ENCODE data around the gene TAB3. TPM values are rescaled to one million over a fixed set of nuclear protein-coding genes. Genes with fewer than 3 reads are reported as not detected.

TAB3 gene, protein sequence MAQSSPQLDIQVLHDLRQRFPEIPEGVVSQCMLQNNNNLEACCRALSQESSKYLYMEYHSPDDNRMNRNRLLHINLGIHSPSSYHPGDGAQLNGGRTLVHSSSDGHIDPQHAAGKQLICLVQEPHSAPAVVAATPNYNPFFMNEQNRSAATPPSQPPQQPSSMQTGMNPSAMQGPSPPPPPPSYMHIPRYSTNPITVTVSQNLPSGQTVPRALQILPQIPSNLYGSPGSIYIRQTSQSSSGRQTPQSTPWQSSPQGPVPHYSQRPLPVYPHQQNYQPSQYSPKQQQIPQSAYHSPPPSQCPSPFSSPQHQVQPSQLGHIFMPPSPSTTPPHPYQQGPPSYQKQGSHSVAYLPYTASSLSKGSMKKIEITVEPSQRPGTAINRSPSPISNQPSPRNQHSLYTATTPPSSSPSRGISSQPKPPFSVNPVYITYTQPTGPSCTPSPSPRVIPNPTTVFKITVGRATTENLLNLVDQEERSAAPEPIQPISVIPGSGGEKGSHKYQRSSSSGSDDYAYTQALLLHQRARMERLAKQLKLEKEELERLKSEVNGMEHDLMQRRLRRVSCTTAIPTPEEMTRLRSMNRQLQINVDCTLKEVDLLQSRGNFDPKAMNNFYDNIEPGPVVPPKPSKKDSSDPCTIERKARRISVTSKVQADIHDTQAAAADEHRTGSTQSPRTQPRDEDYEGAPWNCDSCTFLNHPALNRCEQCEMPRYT
- total RNA-seq (10 to 100 TPM; 16.6 to 19.0 TPM), polyA plus RNA-seq (ENCODE audit: insufficient read length in 2 of 2) (10 to 100 TPM; 28.1 to 35.8 TPM)
- long read RNA-seq, donor 1, full-length matches to known transcripts, result 6 of 6 reads
- long read RNA-seq, donor 1, partial matches to known transcripts, result 0 of 6 reads
- long read RNA-seq, donor 1, other reads (novel, unspliced or antisense), result 0 of 6 reads
- long read RNA-seq, donor 2, partial matches to known transcripts, result 0 of 1 reads
- long read RNA-seq, donor 2, other reads (novel, unspliced or antisense), result 0 of 1 reads
- long read RNA-seq, donor 3, partial matches to known transcripts, result 8 of 11 reads
- long read RNA-seq, donor 3, other reads (novel, unspliced or antisense), result 0 of 11 reads
- long read RNA-seq, donor 4, partial matches to known transcripts, result 7 of 8 reads
- long read RNA-seq, donor 4, other reads (novel, unspliced or antisense), result 0 of 8 reads

DNA sequence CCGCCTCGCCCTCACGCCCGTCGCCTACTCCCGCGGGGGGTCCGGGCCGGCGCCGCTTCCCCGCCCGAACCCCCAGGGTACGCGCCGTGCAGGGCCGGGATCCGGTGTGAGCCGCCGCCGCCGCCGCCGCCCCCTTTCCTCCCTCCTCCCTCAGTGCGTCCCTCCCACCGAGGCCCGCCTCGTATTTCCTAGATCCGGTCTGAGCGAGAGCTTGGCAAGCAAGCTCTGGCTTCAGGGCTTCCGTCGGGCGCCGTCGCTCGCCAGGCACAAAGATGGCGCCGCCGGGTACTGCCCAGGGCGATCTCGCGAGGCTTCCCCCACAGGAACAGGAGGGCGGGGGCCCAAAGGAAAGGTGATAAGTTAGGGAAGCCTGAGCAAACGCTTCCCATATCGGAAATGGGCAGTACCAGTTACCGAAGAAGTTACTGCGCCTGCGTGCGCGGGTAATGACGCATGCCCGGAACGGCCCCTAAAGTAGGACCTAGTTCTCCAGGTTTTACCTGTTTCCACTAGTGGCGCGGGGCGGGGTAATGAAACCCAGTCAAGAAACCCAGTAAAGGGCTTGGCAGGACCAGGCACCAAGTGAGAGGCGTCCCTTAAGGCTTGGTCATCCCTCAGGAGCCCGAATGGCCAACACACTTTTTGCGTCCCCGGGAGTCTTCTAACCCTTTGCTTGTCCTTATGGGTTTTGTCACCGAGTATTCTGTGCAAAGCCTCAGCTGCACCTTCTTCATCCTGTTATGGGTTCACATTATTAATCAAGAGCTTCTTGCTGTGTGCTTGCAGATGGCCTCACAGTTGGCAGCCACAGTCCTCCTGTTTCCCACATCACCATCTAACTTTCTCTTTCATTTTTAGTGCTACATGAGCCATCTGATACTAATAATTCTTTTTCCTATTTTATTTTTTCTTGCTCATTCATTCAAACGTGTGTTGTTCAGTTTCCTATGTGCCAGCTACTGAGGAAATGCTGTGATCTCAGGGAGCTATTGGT is at the start of gene TAB3:
Gene TAB3, minus strand, starts transcription at position 108 of the 994 bp plus-strand sequence. CDS start 29,666 bp downstream, outside the sequence.
- no peaks in the 10 kb centered on the region for H3K27me3 ChIP-seq (ENCODE audit: control insufficient read depth, insufficient read depth, low read length)
- H3K4me3 ChIP-seq (ENCODE audit: low read depth, low read length), result peak within 1 kb of the TSS; percentile 75
- H3K27ac ChIP-seq (ENCODE audit: low read depth, low read length), result peak within 1 kb of the TSS; percentile 83
- DNase-seq (ENCODE audit: low read depth in 4 of 6, low spot score in 6 of 6), result peak; percentile 61 to 98 (median 83)
- H3K9me3 ChIP-seq (ENCODE audit: control insufficient read depth, insufficient read depth, low read length), result no peaks in the 10 kb centered on the region
- H3K36me3 ChIP-seq (ENCODE audit: control insufficient read depth, insufficient read depth, low read length), result no peaks in the 10 kb centered on the region
- WGBS (ENCODE audit: insufficient coverage), result 14% methylated on average over 61 of the region's 62 CpGs
- H3K4me1 ChIP-seq (ENCODE audit: control insufficient read depth, insufficient read depth, low read length), result no peaks in the 10 kb centered on the region

DNA sequence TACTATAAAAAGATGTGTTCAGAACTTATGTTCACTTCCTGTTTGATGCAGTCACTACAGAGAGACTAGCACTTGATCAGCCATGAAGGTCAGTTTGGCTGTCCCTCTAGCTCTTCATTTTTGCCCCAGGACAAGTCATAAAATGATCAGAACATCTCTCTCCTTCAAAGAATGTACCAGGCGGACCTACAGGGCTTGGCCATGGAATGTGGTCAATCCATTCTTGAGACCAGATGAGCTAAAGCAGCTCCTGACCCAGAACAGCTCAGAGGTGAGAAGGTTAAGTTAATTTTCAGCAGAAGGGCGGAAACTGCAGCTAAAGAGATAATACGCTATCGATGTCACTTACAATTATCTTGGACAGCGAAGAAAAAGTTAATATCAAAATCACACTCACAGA is 49.2 kb upstream of the TAB3 start:
- Histone ChIP-seq H3K4me3 (ENCODE audit: low read depth, low read length) (no peak overlapping the region), H3K27me3 (ENCODE audit: control insufficient read depth, insufficient read depth, low read length) (no peaks in the 10 kb centered on the region), H3K27ac (ENCODE audit: low read depth, low read length) (no peak overlapping the region), H3K4me1 (ENCODE audit: control insufficient read depth, insufficient read depth, low read length) (no peaks in the 10 kb centered on the region), H3K36me3 (ENCODE audit: control insufficient read depth, insufficient read depth, low read length) (no peaks in the 10 kb centered on the region), H3K9me3 (ENCODE audit: control insufficient read depth, insufficient read depth, low read length) (no peaks in the 10 kb centered on the region)
- 67% methylated on average over 1 of the region's 5 CpGs for WGBS (ENCODE audit: insufficient coverage)
- no peak for DNase-seq (ENCODE audit: low read depth in 4 of 6, low spot score in 6 of 6)

DNA sequence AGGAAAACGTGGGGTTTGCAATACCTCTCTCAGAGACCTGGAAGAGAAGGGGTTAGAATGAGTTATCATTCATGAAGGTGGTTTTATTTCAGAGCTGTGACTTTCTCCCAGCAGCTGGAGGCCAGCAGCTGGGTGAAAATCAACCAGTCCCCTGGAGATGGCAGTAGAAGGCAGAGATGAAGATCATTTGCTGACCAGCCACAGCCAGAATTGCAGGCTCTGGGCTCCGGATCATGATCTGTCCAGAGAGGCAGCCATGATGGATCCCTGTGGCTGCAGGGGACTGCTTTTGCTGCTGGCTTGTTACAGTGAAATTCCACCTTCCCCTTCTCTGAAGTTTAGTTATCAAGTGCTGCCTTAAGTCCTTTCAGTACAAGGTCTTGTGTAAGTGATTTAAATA is 46.9 kb upstream of the TAB3 start:
- WGBS (ENCODE audit: insufficient coverage), result 29% methylated on average over 2 of the region's 2 CpGs
- Histone ChIP-seq H3K4me1 (ENCODE audit: control insufficient read depth, insufficient read depth, low read length) (no peaks in the 10 kb centered on the region), H3K27me3 (ENCODE audit: control insufficient read depth, insufficient read depth, low read length) (no peaks in the 10 kb centered on the region), H3K4me3 (ENCODE audit: low read depth, low read length) (no peak overlapping the region), H3K27ac (ENCODE audit: low read depth, low read length) (no peak overlapping the region), H3K9me3 (ENCODE audit: control insufficient read depth, insufficient read depth, low read length) (no peaks in the 10 kb centered on the region), H3K36me3 (ENCODE audit: control insufficient read depth, insufficient read depth, low read length) (no peaks in the 10 kb centered on the region)
- peak in 1 of 6 donors; percentile 16 for DNase-seq (ENCODE audit: low read depth in 4 of 6, low spot score in 6 of 6)

DNA sequence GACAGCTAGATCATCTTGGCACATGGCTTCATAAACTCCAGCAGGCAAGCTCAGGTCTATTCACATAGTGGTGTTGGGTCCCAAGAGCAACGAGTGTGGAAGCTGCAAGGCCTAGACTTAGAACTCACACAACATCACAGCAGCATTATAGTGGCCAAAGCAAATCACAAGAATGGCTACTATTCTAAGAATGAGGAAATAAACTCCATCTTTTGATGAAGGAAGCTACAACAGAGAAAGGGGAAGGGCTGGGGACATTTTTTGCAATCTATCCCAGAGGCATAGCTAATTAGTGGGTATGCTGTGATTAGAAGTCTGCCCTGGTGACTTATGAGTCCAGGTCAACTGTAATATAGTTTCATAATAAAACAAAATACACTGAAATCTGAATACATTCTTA is 42.9 kb upstream of the TAB3 start:
- no peaks in the 10 kb centered on the region for H3K36me3 ChIP-seq (ENCODE audit: control insufficient read depth, insufficient read depth, low read length)
- no peak for DNase-seq (ENCODE audit: low read depth in 4 of 6, low spot score in 6 of 6)
- H3K9me3 ChIP-seq (ENCODE audit: control insufficient read depth, insufficient read depth, low read length), result no peaks in the 10 kb centered on the region
- no CpG with 5 or more reads among the region's 1 CpG for WGBS (ENCODE audit: insufficient coverage)
- no peak overlapping the region for H3K4me3 ChIP-seq (ENCODE audit: low read depth, low read length)
- H3K4me1 ChIP-seq (ENCODE audit: control insufficient read depth, insufficient read depth, low read length), result no peaks in the 10 kb centered on the region
- H3K27me3 ChIP-seq (ENCODE audit: control insufficient read depth, insufficient read depth, low read length), result no peaks in the 10 kb centered on the region
- no peak overlapping the region for H3K27ac ChIP-seq (ENCODE audit: low read depth, low read length)

DNA sequence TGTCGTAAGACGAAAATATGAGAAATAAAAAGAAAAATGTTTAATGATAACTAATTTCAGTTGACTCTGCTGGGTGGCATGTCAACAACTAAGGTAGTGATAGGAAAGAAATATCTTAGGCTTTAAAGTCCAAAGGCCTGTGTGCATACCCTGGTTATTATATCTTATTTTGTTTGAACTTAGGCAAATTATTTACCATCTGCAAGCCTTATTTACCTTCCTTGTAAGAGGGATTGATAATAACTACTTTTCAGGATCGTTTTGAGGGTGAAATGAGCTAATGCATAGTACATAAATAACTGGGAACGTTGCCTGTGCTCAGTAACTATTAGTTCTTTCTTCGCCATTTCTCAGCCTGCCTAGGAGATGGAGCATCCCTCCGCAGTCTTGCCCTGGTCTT is 41.6 kb upstream of the TAB3 start:
- no peak overlapping the region for H3K27ac ChIP-seq (ENCODE audit: low read depth, low read length)
- H3K36me3 ChIP-seq (ENCODE audit: control insufficient read depth, insufficient read depth, low read length), result no peaks in the 10 kb centered on the region
- no peak for DNase-seq (ENCODE audit: low read depth in 4 of 6, low spot score in 6 of 6)
- 79% methylated on average over 2 of the region's 6 CpGs for WGBS (ENCODE audit: insufficient coverage)
- no peak overlapping the region for H3K4me3 ChIP-seq (ENCODE audit: low read depth, low read length)
- no peaks in the 10 kb centered on the region for H3K27me3 ChIP-seq (ENCODE audit: control insufficient read depth, insufficient read depth, low read length)
- no peaks in the 10 kb centered on the region for H3K4me1 ChIP-seq (ENCODE audit: control insufficient read depth, insufficient read depth, low read length)
- no peaks in the 10 kb centered on the region for H3K9me3 ChIP-seq (ENCODE audit: control insufficient read depth, insufficient read depth, low read length)

DNA sequence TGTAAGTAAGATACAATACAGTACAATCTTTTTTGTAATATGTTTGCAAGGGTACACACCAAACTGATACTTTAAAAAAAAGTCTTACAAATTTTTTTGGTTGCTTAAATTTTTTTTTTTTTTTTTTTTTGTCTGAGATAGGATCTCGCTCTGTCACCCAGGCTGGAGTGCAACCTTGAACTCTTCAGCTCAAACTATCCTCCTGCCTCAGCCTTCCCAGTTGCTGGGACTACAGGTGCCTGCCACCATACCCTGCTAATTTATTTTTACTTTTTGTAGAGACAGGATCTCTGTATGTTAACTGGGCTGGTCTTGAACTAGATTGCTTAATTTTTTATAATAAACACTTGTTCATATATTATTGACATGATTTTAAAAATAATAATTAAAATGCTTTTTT is 41.1 kb upstream of the TAB3 start:
- Histone ChIP-seq H3K36me3 (ENCODE audit: control insufficient read depth, insufficient read depth, low read length) (no peaks in the 10 kb centered on the region), H3K27me3 (ENCODE audit: control insufficient read depth, insufficient read depth, low read length) (no peaks in the 10 kb centered on the region), H3K4me3 (ENCODE audit: low read depth, low read length) (no peak overlapping the region), H3K9me3 (ENCODE audit: control insufficient read depth, insufficient read depth, low read length) (no peaks in the 10 kb centered on the region), H3K4me1 (ENCODE audit: control insufficient read depth, insufficient read depth, low read length) (no peaks in the 10 kb centered on the region), H3K27ac (ENCODE audit: low read depth, low read length) (no peak overlapping the region)
- DNase-seq (ENCODE audit: low read depth in 4 of 6, low spot score in 6 of 6), result no peak
- WGBS (ENCODE audit: insufficient coverage), result no CpG with 5 or more reads among the region's 1 CpG

DNA sequence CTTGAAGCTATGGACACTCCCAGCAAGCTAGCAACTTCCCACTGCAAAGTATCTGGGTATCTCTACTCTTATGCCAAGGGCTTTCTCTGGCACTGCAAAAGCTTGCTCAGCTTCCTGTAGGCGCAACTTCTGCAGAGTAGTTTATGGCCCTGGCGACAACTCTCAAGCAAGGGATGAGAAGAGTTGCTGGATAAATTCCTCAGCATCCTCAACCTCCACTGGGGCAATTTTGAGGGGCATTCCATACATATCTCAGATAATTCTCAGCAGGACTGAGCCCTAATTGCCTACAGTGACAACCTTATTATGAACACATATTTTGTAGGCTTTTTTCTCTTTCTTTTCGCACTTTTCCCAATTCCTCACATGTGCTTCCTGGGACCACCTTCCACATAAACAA is 31.2 kb upstream of the TAB3 start:
- no peak for DNase-seq (ENCODE audit: low read depth in 4 of 6, low spot score in 6 of 6)
- WGBS (ENCODE audit: insufficient coverage), result no CpG with 5 or more reads among the region's 3 CpGs
- H3K36me3 ChIP-seq (ENCODE audit: control insufficient read depth, insufficient read depth, low read length), result no peaks in the 10 kb centered on the region
- no peaks in the 10 kb centered on the region for H3K4me1 ChIP-seq (ENCODE audit: control insufficient read depth, insufficient read depth, low read length)
- H3K4me3 ChIP-seq (ENCODE audit: low read depth, low read length), result no peak overlapping the region
- peaks cover 2% of the 10 kb centered on the region for H3K27me3 ChIP-seq (ENCODE audit: control insufficient read depth, insufficient read depth, low read length)
- no peak overlapping the region for H3K27ac ChIP-seq (ENCODE audit: low read depth, low read length)
- no peaks in the 10 kb centered on the region for H3K9me3 ChIP-seq (ENCODE audit: control insufficient read depth, insufficient read depth, low read length)

DNA sequence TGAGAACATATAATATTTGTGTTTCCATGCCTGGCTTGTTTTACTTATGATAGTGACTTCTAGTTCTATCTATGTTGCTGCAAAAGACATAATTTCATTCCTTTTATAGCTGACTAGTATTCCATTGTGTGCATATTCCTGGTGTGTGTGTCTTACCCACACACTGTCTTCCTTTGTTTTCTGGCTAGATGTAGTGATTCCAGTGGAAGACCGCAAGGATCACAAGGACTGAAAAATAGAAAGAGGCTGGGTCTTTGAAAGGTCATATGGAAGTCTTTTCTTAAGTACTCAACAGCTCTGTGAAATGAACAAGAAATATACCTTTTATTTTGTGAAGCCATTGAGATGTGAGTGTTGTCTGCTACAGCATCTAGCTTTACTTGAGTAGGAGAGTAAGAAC is 29.4 kb upstream of the TAB3 start:
- WGBS (ENCODE audit: insufficient coverage), result no CpG with 5 or more reads among the region's 1 CpG
- no peaks in the 10 kb centered on the region for H3K36me3 ChIP-seq (ENCODE audit: control insufficient read depth, insufficient read depth, low read length)
- no peaks in the 10 kb centered on the region for H3K4me1 ChIP-seq (ENCODE audit: control insufficient read depth, insufficient read depth, low read length)
- no peaks in the 10 kb centered on the region for H3K9me3 ChIP-seq (ENCODE audit: control insufficient read depth, insufficient read depth, low read length)
- H3K4me3 ChIP-seq (ENCODE audit: low read depth, low read length), result no peak overlapping the region
- peaks cover 2% of the 10 kb centered on the region for H3K27me3 ChIP-seq (ENCODE audit: control insufficient read depth, insufficient read depth, low read length)
- no peak for DNase-seq (ENCODE audit: low read depth in 4 of 6, low spot score in 6 of 6)
- H3K27ac ChIP-seq (ENCODE audit: low read depth, low read length), result no peak overlapping the region

DNA sequence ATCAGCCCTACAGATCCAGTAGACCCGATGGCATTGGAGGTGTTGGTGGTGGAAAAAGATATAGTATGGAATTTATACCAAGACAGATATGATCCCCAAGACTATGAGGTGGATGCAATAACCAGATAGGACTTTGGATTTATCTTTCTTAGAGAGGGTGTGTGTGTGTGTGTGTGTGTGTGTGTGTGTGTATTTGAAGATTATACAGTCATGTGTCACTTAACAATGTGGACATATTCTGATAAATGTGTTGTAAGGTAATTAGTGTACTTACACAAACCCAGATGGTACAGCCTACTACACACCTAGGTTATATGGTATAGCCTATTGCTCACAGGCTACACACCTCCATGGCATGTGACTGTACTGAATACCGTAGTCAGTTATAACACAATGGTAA is 24.4 kb upstream of the TAB3 start:
- 60% methylated on average over 1 of the region's 2 CpGs for WGBS (ENCODE audit: insufficient coverage)
- H3K27me3 ChIP-seq (ENCODE audit: control insufficient read depth, insufficient read depth, low read length), result no peaks in the 10 kb centered on the region
- H3K36me3 ChIP-seq (ENCODE audit: control insufficient read depth, insufficient read depth, low read length), result no peaks in the 10 kb centered on the region

More for the DNA sequence above, 24.4 kb upstream of the TAB3 start:
- no peaks in the 10 kb centered on the region for H3K4me1 ChIP-seq (ENCODE audit: control insufficient read depth, insufficient read depth, low read length)
- no peak for DNase-seq (ENCODE audit: low read depth in 4 of 6, low spot score in 6 of 6)
- no peak overlapping the region for H3K27ac ChIP-seq (ENCODE audit: low read depth, low read length)
- no peak overlapping the region for H3K4me3 ChIP-seq (ENCODE audit: low read depth, low read length)
- H3K9me3 ChIP-seq (ENCODE audit: control insufficient read depth, insufficient read depth, low read length), result no peaks in the 10 kb centered on the region

Data from spinal cord (tissue), 10 donors.